RWPE2 (cell line): Measurements from ENCODE around the gene SEC61G.

Source experiments
- ATAC-seq: fragments of 200-7000 bp; cut with Tn5 transposase; 3 replicates; pipeline ENCODE4 v1.9.1; 2021; ENCODE audit warnings: low read depth
- DNase-seq: peaks from one replicate; pipeline ENCODE4 v3.0.0-alpha.2; 2020; ENCODE audit warnings: low spot score
- H3K27ac ChIP-seq: fragments of 450-650 bp; 2 replicates; pipeline ENCODE4 v1.5.1; 2017; ENCODE audit warnings: mild to moderate bottlenecking; ENCODE audit not compliant: poor library complexity, severe bottlenecking
- H3K27me3 ChIP-seq: fragments of 250-450 bp; sonication (Bioruptor Pico); 2 replicates; pipeline ENCODE4 v1.5.1; 2021; ENCODE audit warnings: mild to moderate bottlenecking, moderate library complexity; ENCODE audit not compliant: insufficient read depth, poor library complexity, severe bottlenecking
- H3K36me3 ChIP-seq: fragments of 250-450 bp; sonication (Bioruptor Pico); 2 replicates; pipeline ENCODE4 v1.5.1; 2020; ENCODE audit warnings: low read depth, mild to moderate bottlenecking, moderate library complexity
- H3K4me1 ChIP-seq: fragments of 250-450 bp; sonication (Bioruptor Pico); 2 replicates; pipeline ENCODE4 v1.5.1; 2021; ENCODE audit warnings: mild to moderate bottlenecking, moderate library complexity; ENCODE audit not compliant: insufficient read depth, poor library complexity, severe bottlenecking
- H3K4me3 ChIP-seq: fragments of 250-450 bp; sonication (Bioruptor Pico); 2 replicates; pipeline ENCODE4 v1.5.1; 2021; ENCODE audit warnings: mild to moderate bottlenecking, moderate library complexity; ENCODE audit not compliant: severe bottlenecking
- H3K9me3 ChIP-seq: fragments of 250-450 bp; sonication (Bioruptor Pico); 2 replicates; pipeline ENCODE4 v1.5.1; 2021; ENCODE audit warnings: mild to moderate bottlenecking, moderate library complexity; ENCODE audit not compliant: severe bottlenecking
- TF ChIP-seq, protein P1 (sequence below): fragments of 450-650 bp; IDR thresholded peaks from one replicate; pipeline ENCODE4 v1.5.1; 2017; ENCODE audit warnings: mild to moderate bottlenecking, moderate library complexity; ENCODE audit not compliant: poor library complexity, severe bottlenecking

Gene SEC61G

GRCh38 chr7:54783952-54784351 lies 24.9 kb upstream of the SEC61G start:
- Histone ChIP-seq H3K4me3 (no peak overlapping the region), H3K27ac (no peak overlapping the region), H3K9me3 (no peaks in the 10 kb centered on the region), H3K4me1 (peaks cover 18% of the 10 kb centered on the region), H3K27me3 (no peaks in the 10 kb centered on the region), H3K36me3 (no peaks in the 10 kb centered on the region)
- ATAC-seq (no peak), DNase-seq (no peak)
- TF ChIP-seq, protein P1, sequence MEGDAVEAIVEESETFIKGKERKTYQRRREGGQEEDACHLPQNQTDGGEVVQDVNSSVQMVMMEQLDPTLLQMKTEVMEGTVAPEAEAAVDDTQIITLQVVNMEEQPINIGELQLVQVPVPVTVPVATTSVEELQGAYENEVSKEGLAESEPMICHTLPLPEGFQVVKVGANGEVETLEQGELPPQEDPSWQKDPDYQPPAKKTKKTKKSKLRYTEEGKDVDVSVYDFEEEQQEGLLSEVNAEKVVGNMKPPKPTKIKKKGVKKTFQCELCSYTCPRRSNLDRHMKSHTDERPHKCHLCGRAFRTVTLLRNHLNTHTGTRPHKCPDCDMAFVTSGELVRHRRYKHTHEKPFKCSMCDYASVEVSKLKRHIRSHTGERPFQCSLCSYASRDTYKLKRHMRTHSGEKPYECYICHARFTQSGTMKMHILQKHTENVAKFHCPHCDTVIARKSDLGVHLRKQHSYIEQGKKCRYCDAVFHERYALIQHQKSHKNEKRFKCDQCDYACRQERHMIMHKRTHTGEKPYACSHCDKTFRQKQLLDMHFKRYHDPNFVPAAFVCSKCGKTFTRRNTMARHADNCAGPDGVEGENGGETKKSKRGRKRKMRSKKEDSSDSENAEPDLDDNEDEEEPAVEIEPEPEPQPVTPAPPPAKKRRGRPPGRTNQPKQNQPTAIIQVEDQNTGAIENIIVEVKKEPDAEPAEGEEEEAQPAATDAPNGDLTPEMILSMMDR: no peak

- no peak for DNase-seq
- Histone ChIP-seq H3K27me3 (no peaks in the 10 kb centered on the region), H3K9me3 (no peaks in the 10 kb centered on the region), H3K4me3 (no peak overlapping the region), H3K36me3 (no peaks in the 10 kb centered on the region), H3K27ac (no peak overlapping the region), H3K4me1 (peaks cover 11% of the 10 kb centered on the region)
- ATAC-seq: no peak
- TF ChIP-seq, protein P1: no peak
These were observed 23.8 kb upstream of the SEC61G start for GRCh38 chr7:54782829-54783228.

DNA sequence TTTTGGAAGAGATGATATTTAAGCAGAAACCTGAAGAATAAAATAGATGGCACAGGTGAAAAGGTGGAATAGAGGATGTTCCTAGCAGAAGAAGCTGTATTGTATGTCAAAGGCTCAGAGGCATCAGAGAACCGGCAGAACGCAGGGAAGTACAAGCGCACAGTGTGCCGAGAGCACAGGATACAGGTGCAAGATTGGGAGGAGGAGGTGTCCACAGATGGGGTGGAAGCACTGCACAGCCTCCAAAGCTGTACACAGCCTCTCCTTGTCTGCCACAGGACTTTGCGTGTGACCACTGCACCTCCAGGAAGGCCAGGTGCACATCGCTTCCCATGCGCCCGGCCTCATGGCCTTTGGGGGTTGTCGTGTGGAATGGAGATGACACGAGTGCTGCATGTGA lies 23.3 kb upstream of the SEC61G start:
- H3K27me3 ChIP-seq: no peaks in the 10 kb centered on the region
- TF ChIP-seq, protein P1: no peak
- no peak for DNase-seq
- H3K4me1 ChIP-seq: peaks cover 11% of the 10 kb centered on the region
- no peak for ATAC-seq
- no peaks in the 10 kb centered on the region for H3K36me3 ChIP-seq
- no peak overlapping the region for H3K4me3 ChIP-seq
- no peak overlapping the region for H3K27ac ChIP-seq
- no peaks in the 10 kb centered on the region for H3K9me3 ChIP-seq

DNA sequence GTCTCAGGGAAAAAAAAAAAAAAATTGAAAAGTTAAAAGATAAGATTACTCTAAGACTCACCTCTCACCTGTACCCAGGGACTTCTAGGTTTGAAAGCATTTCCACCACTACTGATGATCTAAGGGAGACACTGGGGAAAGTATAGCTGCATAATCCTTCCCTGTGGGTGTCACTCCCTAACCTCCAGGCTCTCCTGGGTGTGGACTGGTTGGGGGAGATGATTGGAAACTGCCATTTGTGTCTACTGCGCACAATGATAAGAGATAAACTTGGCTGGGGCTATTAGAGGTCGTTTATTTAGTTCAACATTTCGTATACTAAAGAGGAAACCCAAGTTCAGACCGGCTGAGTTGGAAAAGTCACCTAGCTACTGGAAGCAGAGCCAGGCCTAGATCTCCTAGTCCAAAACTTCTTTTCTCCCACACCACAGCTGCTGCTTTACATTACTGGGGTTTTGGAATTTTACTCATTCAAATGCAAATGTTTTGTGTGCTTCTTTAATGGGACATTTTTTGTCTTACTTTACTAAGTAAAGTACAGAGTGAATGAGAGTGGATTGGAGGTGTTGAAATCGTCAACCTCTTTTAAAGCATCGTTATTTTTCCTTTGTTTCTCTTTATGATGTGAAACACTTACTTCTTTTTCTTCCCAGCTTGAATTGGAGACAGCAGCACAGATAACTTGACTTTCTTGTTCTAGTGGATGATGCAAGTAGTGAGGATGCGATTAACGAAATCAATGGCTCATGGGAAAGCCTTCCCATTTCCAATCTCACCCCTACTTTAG lies 22.3 kb upstream of the SEC61G start:
- TF ChIP-seq, protein P1: no peak
- Histone ChIP-seq H3K27ac (no peak overlapping the region), H3K27me3 (no peaks in the 10 kb centered on the region), H3K4me3 (no peak overlapping the region), H3K9me3 (no peaks in the 10 kb centered on the region), H3K36me3 (no peaks in the 10 kb centered on the region), H3K4me1 (peaks cover 11% of the 10 kb centered on the region)
- no peak for DNase-seq
- no peak for ATAC-seq

GRCh38 chr7:54780490-54780889 lies 21.5 kb upstream of the SEC61G start:
- Histone ChIP-seq H3K4me3 (no peak overlapping the region), H3K27ac (no peak overlapping the region), H3K36me3 (no peaks in the 10 kb centered on the region), H3K4me1 (peaks cover 6% of the 10 kb centered on the region), H3K9me3 (no peaks in the 10 kb centered on the region), H3K27me3 (no peaks in the 10 kb centered on the region)
- no peak for ATAC-seq
- TF ChIP-seq, protein P1: no peak
- DNase-seq: no peak
